Measurements from ENCODE around the gene BTBD1.

Gene BTBD1

DNA sequence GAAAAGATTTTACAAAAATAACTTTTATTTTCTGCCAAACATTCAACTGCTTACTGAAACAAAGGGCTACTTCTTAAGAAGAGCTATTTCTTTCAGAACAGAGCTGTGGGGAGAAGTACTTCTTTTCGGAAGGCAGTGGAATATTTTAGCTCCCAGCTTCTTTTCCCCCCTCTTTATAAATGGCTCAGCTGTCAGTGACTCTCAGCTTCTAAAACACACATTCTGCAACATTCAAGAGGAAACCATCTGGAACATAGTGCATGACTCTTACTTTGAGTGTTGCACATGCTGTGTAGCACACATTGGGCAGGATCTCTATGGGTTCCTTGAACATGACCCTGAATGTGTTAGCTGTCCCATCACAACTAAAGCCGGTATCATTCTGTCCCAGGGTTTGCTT is 48.6 kb downstream of the BTBD1 start:
- ChIA-PET CTCF (no interaction called here), POLR2A (no interaction called here)
- Histone ChIP-seq H3K4me3 (ENCODE audit: low read depth, low read length) (no peak overlapping the region), H3K4me1 (ENCODE audit: control insufficient read depth, insufficient read depth, low read length) (no peaks in the 10 kb centered on the region), H3K27ac (ENCODE audit: extremely low read depth, low read depth, low read length) (no peak overlapping the region), H3K36me3 (ENCODE audit: control insufficient read depth in 2 of 2, insufficient read depth in 1 of 2, low read length in 2 of 2) (peaks cover 48% of the 10 kb centered on the region in 2 experiments), H3K9me3 (ENCODE audit: control insufficient read depth, insufficient read depth, low read depth, low read length) (no peaks in the 10 kb centered on the region)
- TF ChIP-seq ZSCAN23 (tag by site-specific recombination; IDR thresholded peaks at IDR 0.05) (no peak), ZNF626 (tag by site-specific recombination; IDR thresholded peaks at IDR 0.05) (no peak), ZBTB1 (tag by site-specific recombination; IDR thresholded peaks at IDR 0.05) (no peak), ZNF610 (tag by site-specific recombination; IDR thresholded peaks at IDR 0.05; ENCODE audit: borderline replicate concordance) (no peak), CTCF (tag by site-specific recombination; IDR thresholded peaks at IDR 0.05) (no peak), ZNF510 (tag by site-specific recombination; IDR thresholded peaks at IDR 0.05; ENCODE audit: insufficient replicate concordance) (no peak), ZNF571 (tag by site-specific recombination; IDR thresholded peaks at IDR 0.05) (no peak), YY1 (tag by site-specific recombination; IDR thresholded peaks at IDR 0.05) (no peak), TCF7L2 (IDR thresholded peaks at IDR 0.05; ENCODE audit: borderline replicate concordance, low read depth, low read length) (no peak), ZNF530 (tag by site-specific recombination; IDR thresholded peaks at IDR 0.05; ENCODE audit: low read depth) (no peak), ZNF114 (tag by site-specific recombination; IDR thresholded peaks at IDR 0.05) (no peak), ZNF837 (tag by site-specific recombination; IDR thresholded peaks at IDR 0.05) (no peak), PRDM2 (tag by site-specific recombination; IDR thresholded peaks at IDR 0.05; ENCODE audit: borderline replicate concordance) (no peak), KLF10 (tag by site-specific recombination; IDR thresholded peaks at IDR 0.05) (no peak)

- ChIA-PET CTCF (interaction anchor here (0.7 kb wide), 1 partner anchor 112 kb away, joined by 3 read pairs; no protein-coding TSS in a partner anchor), POLR2A (interaction anchor here (0.5 kb wide), 1 partner anchor 285 kb away, joined by 3 read pairs; no protein-coding TSS in a partner anchor)
- H3K9me3 ChIP-seq (ENCODE audit: control insufficient read depth, insufficient read depth, low read depth, low read length) = no peaks in the 10 kb centered on the region
- peaks cover 42 to 48% of the 10 kb centered on the region in 2 experiments for H3K36me3 ChIP-seq (ENCODE audit: control insufficient read depth in 2 of 2, insufficient read depth in 1 of 2, low read length in 2 of 2)
- no peak overlapping the region for H3K27ac ChIP-seq (ENCODE audit: extremely low read depth, low read depth, low read length)
- no peak overlapping the region for H3K4me3 ChIP-seq (ENCODE audit: low read depth, low read length)
- TF ChIP-seq ZFP69B (tag by site-specific recombination; IDR thresholded peaks at IDR 0.05) (no peak), ZNF239 (tag by site-specific recombination; IDR thresholded peaks at IDR 0.05) (no peak), ZNF175 (tag by site-specific recombination; IDR thresholded peaks at IDR 0.05) (no peak), ZNF112 (tag by site-specific recombination; IDR thresholded peaks at IDR 0.05) (no peak), ZNF366 (tag by site-specific recombination; conservative IDR thresholded peaks at IDR 0.05) (no peak)
- TF ChIP-seq, protein P1, sequence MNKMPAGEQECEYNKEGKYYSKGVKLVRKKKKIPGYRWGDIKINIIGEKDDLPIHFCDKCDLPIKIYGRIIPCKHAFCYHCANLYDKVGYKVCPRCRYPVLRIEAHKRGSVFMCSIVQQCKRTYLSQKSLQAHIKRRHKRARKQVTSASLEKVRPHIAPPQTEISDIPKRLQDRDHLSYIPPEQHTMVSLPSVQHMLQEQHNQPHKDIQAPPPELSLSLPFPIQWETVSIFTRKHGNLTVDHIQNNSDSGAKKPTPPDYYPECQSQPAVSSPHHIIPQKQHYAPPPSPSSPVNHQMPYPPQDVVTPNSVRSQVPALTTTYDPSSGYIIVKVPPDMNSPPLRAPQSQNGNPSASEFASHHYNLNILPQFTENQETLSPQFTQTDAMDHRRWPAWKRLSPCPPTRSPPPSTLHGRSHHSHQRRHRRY (tag by site-specific recombination; IDR thresholded peaks at IDR 0.05) = no peak
- H3K4me1 ChIP-seq (ENCODE audit: control insufficient read depth, insufficient read depth, low read length) = 0 out of 2 replicates have a peak, but pooled peaks cover 2% of the 10 kb centered on the region
Observed at GRCh38 chr15:83016906-83017305, 50.1 kb downstream of the BTBD1 start.

Data from HEK293 (cell line).